OCI-LY7 (cell line): ENCODE results near the gene S100A8.

Source experiments
- EZH2phosphoT487 ChIP-seq: fragments of 200-600 bp; sonication (generic); IDR thresholded peaks from 2 replicates; pipeline ENCODE4 v1.6.1; 2018; ENCODE audit warnings: low read depth, borderline replicate concordance, mild to moderate bottlenecking, mixed run types, antibody characterized with exemption, low read length, moderate library complexity, mixed read lengths
- TF ChIP-seq, protein P1 (sequence below): fragments of 200-600 bp; sonication (generic); conservative IDR thresholded peaks from 2 replicates; pipeline ENCODE4 v1.5.1; 2014; ENCODE audit warnings: mild to moderate bottlenecking, antibody characterized with exemption, low read length, moderate library complexity, mixed read lengths

DNA sequence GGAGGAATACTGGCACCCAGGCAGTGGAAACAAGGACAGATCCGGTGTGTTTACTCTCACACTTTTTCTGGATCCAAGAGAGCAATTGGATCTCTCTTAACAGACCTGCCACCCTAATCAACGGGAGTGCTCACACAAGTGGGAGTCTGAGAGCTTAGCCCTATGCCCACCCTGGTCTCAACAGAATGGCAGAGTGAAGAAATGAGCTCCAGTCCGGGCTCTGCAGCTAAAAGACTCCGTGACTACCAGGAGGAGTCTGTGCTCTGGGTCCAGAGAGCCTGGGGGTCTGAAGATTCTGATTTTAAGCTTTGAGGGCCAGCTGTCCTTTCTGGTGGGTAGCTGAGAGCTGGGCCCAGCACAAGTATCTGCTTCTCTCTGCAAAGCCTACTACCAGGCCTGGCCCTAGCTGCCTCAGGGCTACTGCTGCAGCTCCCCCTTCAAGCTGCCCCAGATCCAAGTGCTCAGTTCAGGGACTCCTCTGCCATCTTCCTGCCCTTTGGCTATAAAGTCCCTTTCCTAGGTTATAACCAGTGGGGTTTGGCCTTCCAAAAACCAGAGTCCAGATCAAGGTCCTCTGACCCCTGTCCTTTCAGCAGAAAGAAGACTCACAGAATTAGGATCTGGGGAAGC lies 29.3 kb downstream of the S100A8 start:
- TF ChIP-seq, protein P1, sequence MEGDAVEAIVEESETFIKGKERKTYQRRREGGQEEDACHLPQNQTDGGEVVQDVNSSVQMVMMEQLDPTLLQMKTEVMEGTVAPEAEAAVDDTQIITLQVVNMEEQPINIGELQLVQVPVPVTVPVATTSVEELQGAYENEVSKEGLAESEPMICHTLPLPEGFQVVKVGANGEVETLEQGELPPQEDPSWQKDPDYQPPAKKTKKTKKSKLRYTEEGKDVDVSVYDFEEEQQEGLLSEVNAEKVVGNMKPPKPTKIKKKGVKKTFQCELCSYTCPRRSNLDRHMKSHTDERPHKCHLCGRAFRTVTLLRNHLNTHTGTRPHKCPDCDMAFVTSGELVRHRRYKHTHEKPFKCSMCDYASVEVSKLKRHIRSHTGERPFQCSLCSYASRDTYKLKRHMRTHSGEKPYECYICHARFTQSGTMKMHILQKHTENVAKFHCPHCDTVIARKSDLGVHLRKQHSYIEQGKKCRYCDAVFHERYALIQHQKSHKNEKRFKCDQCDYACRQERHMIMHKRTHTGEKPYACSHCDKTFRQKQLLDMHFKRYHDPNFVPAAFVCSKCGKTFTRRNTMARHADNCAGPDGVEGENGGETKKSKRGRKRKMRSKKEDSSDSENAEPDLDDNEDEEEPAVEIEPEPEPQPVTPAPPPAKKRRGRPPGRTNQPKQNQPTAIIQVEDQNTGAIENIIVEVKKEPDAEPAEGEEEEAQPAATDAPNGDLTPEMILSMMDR, result no peak
- no peak for TF ChIP-seq EZH2phosphoT487
